Right lobe of liver (tissue), 4 donors: ENCODE measurements around the gene NOL4.

ENCODE experiments used
- CTCF ChIP-seq, 4 donors: fragments of 200-600 bp in 3 of 4; fragments of 450-650 bp in 1 of 4; IDR thresholded peaks; one replicate each; pipeline versions ENCODE4 v1.5.1 to v1.8.0; 2016 to 2022; ENCODE audit warnings: antibody characterized with exemption in 4 of 4, mild to moderate bottlenecking in 2 of 4
- POLR2A ChIP-seq: fragments of 450-650 bp; IDR thresholded peaks from one replicate; pipeline ENCODE4 v1.6.1; 2017; ENCODE audit warnings: antibody characterized with exemption, mild to moderate bottlenecking
- donor health status: DM: no; HTN: no; CAD: no.
- donor health status: DM: no; HTN: no; CAD: no.
- donor health status: DM: no; HTN: yes; CAD: no.

- TF ChIP-seq POLR2A, result no peak
- no peak for TF ChIP-seq CTCF (IDR thresholded peaks at IDR 0.05)
These were observed 1.4 kb downstream of the NOL4 start for GRCh38 chr18:34223164-34223892.
